ENCODE results near the gene IMPG2.

Gene IMPG2

GRCh38 chr3:101203411-101203810, 117.0 kb downstream of the IMPG2 start:
- H3K4me3 ChIP-seq (ENCODE audit: low read depth, low read length) = no peak overlapping the region
- TF ChIP-seq, protein P1, sequence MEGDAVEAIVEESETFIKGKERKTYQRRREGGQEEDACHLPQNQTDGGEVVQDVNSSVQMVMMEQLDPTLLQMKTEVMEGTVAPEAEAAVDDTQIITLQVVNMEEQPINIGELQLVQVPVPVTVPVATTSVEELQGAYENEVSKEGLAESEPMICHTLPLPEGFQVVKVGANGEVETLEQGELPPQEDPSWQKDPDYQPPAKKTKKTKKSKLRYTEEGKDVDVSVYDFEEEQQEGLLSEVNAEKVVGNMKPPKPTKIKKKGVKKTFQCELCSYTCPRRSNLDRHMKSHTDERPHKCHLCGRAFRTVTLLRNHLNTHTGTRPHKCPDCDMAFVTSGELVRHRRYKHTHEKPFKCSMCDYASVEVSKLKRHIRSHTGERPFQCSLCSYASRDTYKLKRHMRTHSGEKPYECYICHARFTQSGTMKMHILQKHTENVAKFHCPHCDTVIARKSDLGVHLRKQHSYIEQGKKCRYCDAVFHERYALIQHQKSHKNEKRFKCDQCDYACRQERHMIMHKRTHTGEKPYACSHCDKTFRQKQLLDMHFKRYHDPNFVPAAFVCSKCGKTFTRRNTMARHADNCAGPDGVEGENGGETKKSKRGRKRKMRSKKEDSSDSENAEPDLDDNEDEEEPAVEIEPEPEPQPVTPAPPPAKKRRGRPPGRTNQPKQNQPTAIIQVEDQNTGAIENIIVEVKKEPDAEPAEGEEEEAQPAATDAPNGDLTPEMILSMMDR (IDR thresholded peaks at IDR 0.05; ENCODE audit: low read depth, low read length, missing control alignments) = no peak
- in situ Hi-C loops (cut with HindIII; ENCODE audit: low sequenced_read_pairs) = no loop called here
- peak; percentile 47 for DNase-seq (ENCODE audit: low read depth)

- DNase-seq (ENCODE audit: low read depth) = no peak
- H3K4me3 ChIP-seq (ENCODE audit: low read depth, low read length) = no peak overlapping the region
- TF ChIP-seq, protein P1 (IDR thresholded peaks at IDR 0.05; ENCODE audit: low read depth, low read length, missing control alignments) = no peak
- in situ Hi-C loops (cut with HindIII; ENCODE audit: low sequenced_read_pairs) = no loop called here
Measured at GRCh38 chr3:101202640-101203039, 117.7 kb downstream of the IMPG2 start.

DNA sequence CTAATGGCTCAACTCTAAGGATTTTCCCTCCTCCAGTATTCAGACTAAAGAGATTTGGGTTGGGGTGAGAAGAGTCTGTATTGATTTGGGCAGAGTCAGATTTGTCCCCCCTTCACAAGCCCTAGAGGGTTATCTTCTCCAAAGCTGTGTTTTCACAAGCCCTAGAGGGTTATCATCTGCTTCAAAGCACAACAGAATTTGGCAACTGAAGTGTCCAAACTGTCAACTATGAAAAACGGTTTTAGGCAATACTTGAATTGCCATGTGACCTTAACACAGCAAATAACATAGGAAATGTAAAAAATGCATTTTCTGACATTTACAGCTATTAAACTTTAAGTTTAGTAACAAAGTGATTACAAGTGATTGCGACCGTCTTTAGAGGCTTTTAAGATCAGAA, 119.9 kb downstream of the IMPG2 start:
- TF ChIP-seq, protein P1 (IDR thresholded peaks at IDR 0.05; ENCODE audit: low read depth, low read length, missing control alignments) = no peak
- H3K4me3 ChIP-seq (ENCODE audit: low read depth, low read length) = no peak overlapping the region
- in situ Hi-C loops (cut with HindIII; ENCODE audit: low sequenced_read_pairs) = no loop called here
- no peak for DNase-seq (ENCODE audit: low read depth)

DNA sequence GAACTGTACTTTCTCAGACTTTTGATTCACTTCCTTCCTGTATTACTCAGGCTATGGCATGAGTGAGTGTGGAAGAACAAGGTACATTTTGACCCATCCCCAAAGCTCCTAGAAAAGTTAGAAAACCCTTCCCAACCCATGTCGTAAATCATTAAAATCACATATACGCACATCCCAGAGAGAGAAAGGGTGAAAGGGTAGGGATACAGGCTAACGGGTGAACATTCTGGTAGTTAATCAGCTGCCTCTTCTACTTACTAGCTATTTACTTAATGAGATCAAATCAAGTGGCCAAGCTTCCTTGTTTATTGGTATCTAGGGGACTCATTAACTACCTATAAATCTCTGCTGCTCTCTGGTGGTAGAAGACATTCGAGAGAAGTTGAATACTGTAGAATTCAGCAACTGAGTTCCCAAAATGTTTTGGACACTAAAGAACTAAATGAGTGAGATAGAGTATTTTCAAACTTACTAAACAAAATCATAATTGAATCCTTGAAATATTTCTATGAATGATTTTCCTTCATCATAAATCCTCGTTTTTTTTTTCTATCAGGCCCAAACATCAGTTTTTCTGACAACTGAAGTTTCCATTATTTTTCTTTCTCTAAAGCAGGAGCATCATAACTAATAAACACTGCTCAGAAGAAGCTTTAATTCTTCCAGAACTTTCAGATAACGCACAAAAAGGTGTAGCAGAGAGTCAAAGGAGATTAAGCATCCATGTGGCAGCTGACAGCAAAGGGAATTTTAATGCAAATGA, 124.2 kb downstream of the IMPG2 start:
- TF ChIP-seq, protein P1 (IDR thresholded peaks at IDR 0.05; ENCODE audit: low read depth, low read length, missing control alignments) = peak; percentile 55
- no peak overlapping the region for H3K4me3 ChIP-seq (ENCODE audit: low read depth, low read length)
- DNase-seq (ENCODE audit: low read depth) = peak; percentile 57
- in situ Hi-C loops (cut with HindIII; ENCODE audit: low sequenced_read_pairs) = no loop called here

GRCh38 chr3:101194392-101194791, 126.0 kb downstream of the IMPG2 start:
- no peak for DNase-seq (ENCODE audit: low read depth)
- in situ Hi-C loops (cut with HindIII; ENCODE audit: low sequenced_read_pairs) = no loop called here
- no peak overlapping the region for H3K4me3 ChIP-seq (ENCODE audit: low read depth, low read length)
- TF ChIP-seq, protein P1 (IDR thresholded peaks at IDR 0.05; ENCODE audit: low read depth, low read length, missing control alignments) = no peak

GRCh38 chr3:101193957-101194356, 126.4 kb downstream of the IMPG2 start:
- no peak overlapping the region for H3K4me3 ChIP-seq (ENCODE audit: low read depth, low read length)
- in situ Hi-C loops (cut with HindIII; ENCODE audit: low sequenced_read_pairs) = no loop called here
- no peak for DNase-seq (ENCODE audit: low read depth)
- TF ChIP-seq, protein P1 (IDR thresholded peaks at IDR 0.05; ENCODE audit: low read depth, low read length, missing control alignments) = no peak
